Fibroblast of lung (primary cell): ENCODE data around the gene GPSM1. TPM values are rescaled to one million over a fixed set of nuclear protein-coding genes. Genes with fewer than 3 reads are reported as not detected.

Experiments
- DNase-seq, 2 donors: peaks; one replicate each; pipeline versions ENCODE4 v3.0.0 to v3.0.0-alpha.2; 2010; ENCODE audit warnings: low read depth in 2 of 2
- H2AFZ ChIP-seq: 2 replicates; pipeline ENCODE4 v1.5.1; 2012; ENCODE audit warnings: low read length, control low read depth, inconsistent platforms
- H3K27ac ChIP-seq: 2 replicates; pipeline ENCODE4 v1.5.1; 2011; ENCODE audit warnings: low read length, control low read depth; ENCODE audit not compliant: insufficient read depth
- H3K27me3 ChIP-seq: 2 replicates; pipeline ENCODE4 v1.5.1; 2011; ENCODE audit warnings: mild to moderate bottlenecking, low read length; ENCODE audit not compliant: control insufficient read depth, insufficient read depth
- H3K36me3 ChIP-seq: 2 replicates; pipeline ENCODE4 v1.5.1; 2011; ENCODE audit warnings: low read length; ENCODE audit not compliant: control insufficient read depth, insufficient read depth
- H3K4me1 ChIP-seq: 2 replicates; pipeline ENCODE4 v1.5.1; 2011; ENCODE audit warnings: low read length; ENCODE audit not compliant: control insufficient read depth, insufficient read depth; ENCODE audit errors: extremely low read depth
- H3K4me2 ChIP-seq: 2 replicates; pipeline ENCODE4 v1.5.1; 2011; ENCODE audit warnings: low read length, control low read depth; ENCODE audit not compliant: insufficient read depth; ENCODE audit errors: extremely low read depth
- H3K4me3 ChIP-seq, 4 experiments: fragments of 200-600 bp in 1 of 4; sonication (generic) in 1 of 4; replicated peaks in 1 of 4; 2 replicates each; pipeline ENCODE4 v1.5.1; 2011 to 2016; ENCODE audit warnings: low read length in 4 of 4, low read depth in 3 of 4, mild to moderate bottlenecking in 3 of 4, control low read depth in 2 of 4, inconsistent platforms in 1 of 4, mixed read lengths in 1 of 4; ENCODE audit not compliant: insufficient read depth in 1 of 4; ENCODE audit errors: control extremely low read depth in 1 of 4
- H3K79me2 ChIP-seq: 2 replicates; pipeline ENCODE4 v1.5.1; 2012; ENCODE audit warnings: mild to moderate bottlenecking, low read length, inconsistent platforms; ENCODE audit not compliant: control insufficient read depth, insufficient read depth
- H3K9ac ChIP-seq: 2 replicates; pipeline ENCODE4 v1.5.1; 2011; ENCODE audit warnings: mild to moderate bottlenecking, low read length, control low read depth; ENCODE audit not compliant: insufficient read depth
- H3K9me3 ChIP-seq: 2 replicates; pipeline ENCODE4 v1.5.1; 2012; ENCODE audit warnings: low read depth, low read length; ENCODE audit not compliant: control insufficient read depth, insufficient read depth
- H4K20me1 ChIP-seq: 2 replicates; pipeline ENCODE4 v1.5.1; 2011; ENCODE audit warnings: low read length; ENCODE audit not compliant: control insufficient read depth, insufficient read depth; ENCODE audit errors: extremely low read depth
- CTCF ChIP-seq, 2 donors: IDR thresholded peaks in 1 of 2; conservative IDR thresholded peaks in 1 of 2; 1 replicate in 1 of 2; 2 replicates in 1 of 2; pipeline ENCODE4 v1.5.1; 2011 to 2012; ENCODE audit warnings: low read length in 2 of 2, control low read depth in 1 of 2, inconsistent platforms in 1 of 2, low read depth in 1 of 2, mild to moderate bottlenecking in 1 of 2
- EZH2 ChIP-seq: IDR thresholded peaks from 2 replicates; pipeline ENCODE4 v1.5.1; 2012; ENCODE audit warnings: low read length, control low read depth, mild to moderate bottlenecking; ENCODE audit errors: missing control alignments
- polyA plus RNA-seq, 2 donors: library from polyadenylated mRNA; depleted of rRNA in 1 of 2; stranded (reverse) in 1 of 2; unstranded in 1 of 2; fragments of >200 nt; gene quantifications; 2 replicates each; pipeline ENCODE4 v1.2.1, GENCODE V29; 2011 to 2012; ENCODE audit warnings: missing spikeins in 1 of 2
- total RNA-seq: library from RNA; depleted of rRNA; stranded (reverse); fragments of >200 nt; gene quantifications from 2 replicates; pipeline ENCODE4 v1.2.1, GENCODE V29; 2014

Gene GPSM1
- total and polyA plus RNA-seq, 2 donors (not counting 1 experiment from before 2014, with no cell fraction given), result 15.8 to 60.3 TPM

- Histone ChIP-seq H3K4me1 (peaks cover 21% of the 10 kb centered on the region), H3K4me2 (peak within 1 kb of the TSS; percentile 75), H3K27ac (peak within 1 kb of the TSS; percentile 68), H3K4me3 (peak within 1 kb of the TSS; percentile 35 to 71 (median 66)), H3K27me3 (no peaks in the 10 kb centered on the region), H3K9me3 (no peaks in the 10 kb centered on the region), H3K9ac (peak within 1 kb of the TSS; percentile 89), H3K79me2 (no peaks in the 10 kb centered on the region), H2AFZ (no peak within 1 kb of the TSS), H4K20me1 (no peaks in the 10 kb centered on the region), H3K36me3 (peaks cover 4% of the 10 kb centered on the region)
- no peak for TF ChIP-seq EZH2
- TF ChIP-seq CTCF (conservative IDR thresholded peaks at IDR 0.05 in 1 of 2, IDR thresholded peaks at IDR 0.05 in 1 of 2; ENCODE audit: low read depth in 1 of 2, low read length in 2 of 2), result peak; percentile 56 to 76
- peak; percentile 89 to 95 for DNase-seq
These were observed 36.0 kb downstream of the GPSM1 start, which contains the start of gene DNLZ for GRCh38 chr9:136363106-136363948. Gene DNLZ, minus strand, starts transcription at chr9:136363744. Its CDS starts 30 bp downstream, at chr9:136363714.

GRCh38 chr9:136363949-136364748 lies 36.8 kb downstream of the GPSM1 start:
- no peak overlapping the region for H2AFZ ChIP-seq
- DNase-seq, result no peak
- no peaks in the 10 kb centered on the region for H4K20me1 ChIP-seq
- no peaks in the 10 kb centered on the region for H3K27me3 ChIP-seq
- peak overlapping the region in 1 of 4 experiments; percentile 67 for H3K4me3 ChIP-seq
- H3K27ac ChIP-seq, result no peak overlapping the region
- TF ChIP-seq EZH2, result no peak
- no peak for TF ChIP-seq CTCF (conservative IDR thresholded peaks at IDR 0.05 in 1 of 2, IDR thresholded peaks at IDR 0.05 in 1 of 2; ENCODE audit: low read depth in 1 of 2, low read length in 2 of 2)
- H3K79me2 ChIP-seq, result no peaks in the 10 kb centered on the region
- H3K4me2 ChIP-seq, result peak overlapping the region; percentile 61
- H3K9ac ChIP-seq, result no peak overlapping the region
- H3K9me3 ChIP-seq, result no peaks in the 10 kb centered on the region
- peaks cover 21% of the 10 kb centered on the region for H3K4me1 ChIP-seq
- H3K36me3 ChIP-seq, result peaks cover 3% of the 10 kb centered on the region
